ENCODE data around the gene FBXW11.

DNA sequence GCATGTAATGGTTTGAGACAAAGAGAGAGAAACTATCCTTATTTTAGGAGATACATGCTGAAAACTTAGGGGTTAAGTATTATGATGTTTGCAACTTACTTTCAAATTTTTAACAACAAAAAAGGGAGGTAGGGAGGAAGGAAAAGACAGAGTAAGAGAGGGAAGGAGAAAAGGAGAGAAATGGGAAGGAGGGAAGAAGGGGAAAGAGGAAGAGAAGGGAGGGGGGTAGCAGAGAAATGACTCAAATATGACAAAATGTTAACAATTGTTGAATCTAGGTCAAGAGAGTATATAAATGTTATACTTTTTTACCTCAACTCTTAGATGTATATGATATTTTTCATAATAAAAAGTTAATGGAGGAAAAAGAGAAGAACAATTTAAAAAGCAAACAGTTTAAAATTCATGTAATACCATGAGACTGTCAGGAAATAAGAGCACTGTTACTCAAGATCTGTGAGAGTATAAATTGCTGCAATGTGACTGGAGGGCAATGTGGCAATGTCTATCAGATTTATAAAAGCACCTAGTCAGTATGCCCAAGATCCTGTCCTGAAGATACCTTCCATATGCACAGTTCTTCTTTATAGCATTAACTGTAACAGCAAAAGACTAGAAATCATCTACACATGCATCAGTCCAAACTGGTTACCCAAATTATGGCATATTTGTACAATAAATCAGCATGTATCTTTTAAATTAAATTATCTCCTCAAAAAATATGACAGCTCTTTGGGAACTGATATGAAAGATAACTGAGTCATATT, 16.3 kb downstream of the FBXW11 start:
- TF ChIP-seq, protein P1, sequence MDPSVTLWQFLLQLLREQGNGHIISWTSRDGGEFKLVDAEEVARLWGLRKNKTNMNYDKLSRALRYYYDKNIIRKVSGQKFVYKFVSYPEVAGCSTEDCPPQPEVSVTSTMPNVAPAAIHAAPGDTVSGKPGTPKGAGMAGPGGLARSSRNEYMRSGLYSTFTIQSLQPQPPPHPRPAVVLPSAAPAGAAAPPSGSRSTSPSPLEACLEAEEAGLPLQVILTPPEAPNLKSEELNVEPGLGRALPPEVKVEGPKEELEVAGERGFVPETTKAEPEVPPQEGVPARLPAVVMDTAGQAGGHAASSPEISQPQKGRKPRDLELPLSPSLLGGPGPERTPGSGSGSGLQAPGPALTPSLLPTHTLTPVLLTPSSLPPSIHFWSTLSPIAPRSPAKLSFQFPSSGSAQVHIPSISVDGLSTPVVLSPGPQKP (IDR thresholded peaks at IDR 0.05; ENCODE audit: low read depth, low read length): no peak
- TF ChIP-seq TAF1 (IDR thresholded peaks at IDR 0.05; ENCODE audit: borderline replicate concordance, low read depth, low read length): no peak
- TF ChIP-seq GABPA (IDR thresholded peaks at IDR 0.05; ENCODE audit: low read depth): no peak
- TF ChIP-seq HCFC1 (IDR thresholded peaks at IDR 0.05; ENCODE audit: low read length): no peak
- no peak for TF ChIP-seq POLR2AphosphoS5 (IDR thresholded peaks at IDR 0.05; ENCODE audit: low read length)
- TF ChIP-seq, protein P2, sequence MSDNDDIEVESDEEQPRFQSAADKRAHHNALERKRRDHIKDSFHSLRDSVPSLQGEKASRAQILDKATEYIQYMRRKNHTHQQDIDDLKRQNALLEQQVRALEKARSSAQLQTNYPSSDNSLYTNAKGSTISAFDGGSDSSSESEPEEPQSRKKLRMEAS (IDR thresholded peaks at IDR 0.05; ENCODE audit: low read depth, low read length): no peak
- TF ChIP-seq, protein P3, sequence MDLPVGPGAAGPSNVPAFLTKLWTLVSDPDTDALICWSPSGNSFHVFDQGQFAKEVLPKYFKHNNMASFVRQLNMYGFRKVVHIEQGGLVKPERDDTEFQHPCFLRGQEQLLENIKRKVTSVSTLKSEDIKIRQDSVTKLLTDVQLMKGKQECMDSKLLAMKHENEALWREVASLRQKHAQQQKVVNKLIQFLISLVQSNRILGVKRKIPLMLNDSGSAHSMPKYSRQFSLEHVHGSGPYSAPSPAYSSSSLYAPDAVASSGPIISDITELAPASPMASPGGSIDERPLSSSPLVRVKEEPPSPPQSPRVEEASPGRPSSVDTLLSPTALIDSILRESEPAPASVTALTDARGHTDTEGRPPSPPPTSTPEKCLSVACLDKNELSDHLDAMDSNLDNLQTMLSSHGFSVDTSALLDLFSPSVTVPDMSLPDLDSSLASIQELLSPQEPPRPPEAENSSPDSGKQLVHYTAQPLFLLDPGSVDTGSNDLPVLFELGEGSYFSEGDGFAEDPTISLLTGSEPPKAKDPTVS (IDR thresholded peaks at IDR 0.05; ENCODE audit: low read depth, low read length): no peak
- TF ChIP-seq, protein P4, sequence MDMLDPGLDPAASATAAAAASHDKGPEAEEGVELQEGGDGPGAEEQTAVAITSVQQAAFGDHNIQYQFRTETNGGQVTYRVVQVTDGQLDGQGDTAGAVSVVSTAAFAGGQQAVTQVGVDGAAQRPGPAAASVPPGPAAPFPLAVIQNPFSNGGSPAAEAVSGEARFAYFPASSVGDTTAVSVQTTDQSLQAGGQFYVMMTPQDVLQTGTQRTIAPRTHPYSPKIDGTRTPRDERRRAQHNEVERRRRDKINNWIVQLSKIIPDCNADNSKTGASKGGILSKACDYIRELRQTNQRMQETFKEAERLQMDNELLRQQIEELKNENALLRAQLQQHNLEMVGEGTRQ (IDR thresholded peaks at IDR 0.05; ENCODE audit: borderline replicate concordance, low read depth, low read length): no peak
- no peak for TF ChIP-seq RAD21 (IDR thresholded peaks at IDR 0.05; ENCODE audit: insufficient read depth, low read depth, low read length)
- no peak for TF ChIP-seq MTA2 (IDR thresholded peaks at IDR 0.05; ENCODE audit: low read depth)
- TF ChIP-seq, protein P5, sequence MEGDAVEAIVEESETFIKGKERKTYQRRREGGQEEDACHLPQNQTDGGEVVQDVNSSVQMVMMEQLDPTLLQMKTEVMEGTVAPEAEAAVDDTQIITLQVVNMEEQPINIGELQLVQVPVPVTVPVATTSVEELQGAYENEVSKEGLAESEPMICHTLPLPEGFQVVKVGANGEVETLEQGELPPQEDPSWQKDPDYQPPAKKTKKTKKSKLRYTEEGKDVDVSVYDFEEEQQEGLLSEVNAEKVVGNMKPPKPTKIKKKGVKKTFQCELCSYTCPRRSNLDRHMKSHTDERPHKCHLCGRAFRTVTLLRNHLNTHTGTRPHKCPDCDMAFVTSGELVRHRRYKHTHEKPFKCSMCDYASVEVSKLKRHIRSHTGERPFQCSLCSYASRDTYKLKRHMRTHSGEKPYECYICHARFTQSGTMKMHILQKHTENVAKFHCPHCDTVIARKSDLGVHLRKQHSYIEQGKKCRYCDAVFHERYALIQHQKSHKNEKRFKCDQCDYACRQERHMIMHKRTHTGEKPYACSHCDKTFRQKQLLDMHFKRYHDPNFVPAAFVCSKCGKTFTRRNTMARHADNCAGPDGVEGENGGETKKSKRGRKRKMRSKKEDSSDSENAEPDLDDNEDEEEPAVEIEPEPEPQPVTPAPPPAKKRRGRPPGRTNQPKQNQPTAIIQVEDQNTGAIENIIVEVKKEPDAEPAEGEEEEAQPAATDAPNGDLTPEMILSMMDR (IDR thresholded peaks at IDR 0.05 in 2 of 3, conservative IDR thresholded peaks at IDR 0.05 in 1 of 3; ENCODE audit: control insufficient read depth in 2 of 3, extremely low read depth in 1 of 3, insufficient read depth in 1 of 3, low read depth in 3 of 3, low read length in 3 of 3): no peak
- no peak for TF ChIP-seq EP300 (IDR thresholded peaks at IDR 0.05; ENCODE audit: borderline replicate concordance in 1 of 2, control insufficient read depth in 1 of 2, low read depth in 2 of 2, low read length in 2 of 2)
- TF ChIP-seq, protein P6, sequence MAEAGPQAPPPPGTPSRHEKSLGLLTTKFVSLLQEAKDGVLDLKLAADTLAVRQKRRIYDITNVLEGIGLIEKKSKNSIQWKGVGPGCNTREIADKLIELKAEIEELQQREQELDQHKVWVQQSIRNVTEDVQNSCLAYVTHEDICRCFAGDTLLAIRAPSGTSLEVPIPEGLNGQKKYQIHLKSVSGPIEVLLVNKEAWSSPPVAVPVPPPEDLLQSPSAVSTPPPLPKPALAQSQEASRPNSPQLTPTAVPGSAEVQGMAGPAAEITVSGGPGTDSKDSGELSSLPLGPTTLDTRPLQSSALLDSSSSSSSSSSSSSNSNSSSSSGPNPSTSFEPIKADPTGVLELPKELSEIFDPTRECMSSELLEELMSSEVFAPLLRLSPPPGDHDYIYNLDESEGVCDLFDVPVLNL (IDR thresholded peaks at IDR 0.05; ENCODE audit: low read depth, low read length): no peak
